HG03045 (cell line): ENCODE data around the gene USP13.

Experiments
- ATAC-seq: cut with Tn5 transposase; IDR thresholded peaks from one replicate; pipeline ENCODE4 v1.9.1; 2021; ENCODE audit warnings: mild to moderate bottlenecking, moderate library complexity; ENCODE audit not compliant: unreplicated experiment

The USP13 gene

DNA sequence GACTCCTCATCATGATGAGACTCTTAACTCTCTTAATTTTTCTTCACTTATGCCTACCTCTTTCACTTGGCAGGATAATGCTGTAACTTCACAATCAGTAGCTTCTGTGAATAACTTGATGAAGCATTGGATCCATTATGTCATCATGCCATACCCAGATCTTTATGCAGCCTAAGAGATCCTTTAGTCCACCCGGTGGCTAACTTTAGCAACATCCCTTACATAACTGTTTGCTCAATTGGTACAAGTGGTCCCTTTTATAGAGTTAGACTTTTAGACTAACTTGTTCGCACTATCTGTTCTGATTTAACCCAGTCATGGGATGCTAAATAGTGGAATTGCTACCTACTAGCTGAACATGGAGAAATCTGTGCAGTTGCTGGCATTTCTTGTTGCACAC lies 184.5 kb downstream of the USP13 start:
- ATAC-seq: no peak
